Hepatocyte (in vitro differentiated cells): ENCODE data around the gene ACSS2. TPM values are rescaled to one million over a fixed set of nuclear protein-coding genes. Genes with fewer than 3 reads are reported as not detected.

ENCODE experiments used
- DNase-seq: peaks from one replicate; pipeline ENCODE4 v3.0.0-alpha.2; 2016; ENCODE audit warnings: low spot score
- H2AFZ ChIP-seq: fragments of 200-600 bp; sonication (generic); 2 replicates; pipeline ENCODE4 v1.6.0; 2016; ENCODE audit warnings: antibody characterized with exemption, mild to moderate bottlenecking
- H3K27ac ChIP-seq: fragments of 200-600 bp; sonication (generic); 2 replicates; pipeline ENCODE4 v1.5.1; 2016; ENCODE audit warnings: mild to moderate bottlenecking
- H3K27me3 ChIP-seq: fragments of 200-600 bp; sonication (generic); 2 replicates; pipeline ENCODE4 v1.6.1; 2016
- H3K36me3 ChIP-seq: fragments of 200-600 bp; sonication (generic); replicated peaks from 2 replicates; pipeline ENCODE4 v1.5.1; 2016; ENCODE audit warnings: low read depth; ENCODE audit not compliant: insufficient read depth
- H3K4me1 ChIP-seq: fragments of 200-600 bp; sonication (generic); 2 replicates; pipeline ENCODE4 v1.5.1; 2016; ENCODE audit warnings: mild to moderate bottlenecking, moderate library complexity; ENCODE audit not compliant: insufficient read depth
- H3K4me2 ChIP-seq: fragments of 200-600 bp; sonication (generic); 2 replicates; pipeline ENCODE4 v1.6.0; 2016
- H3K4me3 ChIP-seq: fragments of 200-600 bp; sonication (generic); 2 replicates; pipeline ENCODE4 v1.5.1; 2016; ENCODE audit warnings: mild to moderate bottlenecking
- H3K79me2 ChIP-seq: fragments of 200-600 bp; sonication (generic); 2 replicates; pipeline ENCODE4 v1.6.0; 2017; ENCODE audit warnings: mild to moderate bottlenecking
- H3K9me2 ChIP-seq: fragments of 200-600 bp; sonication (generic); replicated peaks from 2 replicates; pipeline ENCODE4 v1.6.0; 2017; ENCODE audit warnings: mild to moderate bottlenecking; ENCODE audit not compliant: insufficient read depth
- H3K9me3 ChIP-seq: fragments of 200-600 bp; sonication (generic); 2 replicates; pipeline ENCODE4 v1.5.1; 2016; ENCODE audit warnings: low read depth, mild to moderate bottlenecking
- H4K20me1 ChIP-seq: fragments of 200-600 bp; sonication (generic); 2 replicates; pipeline ENCODE4 v1.6.0; 2016; ENCODE audit warnings: mild to moderate bottlenecking; ENCODE audit not compliant: insufficient read depth, poor library complexity, severe bottlenecking
- EZH2 ChIP-seq: fragments of 200-600 bp; sonication (generic); IDR thresholded peaks from 2 replicates; pipeline ENCODE4 v1.6.1; 2016; ENCODE audit warnings: antibody characterized with exemption, mild to moderate bottlenecking, borderline replicate concordance
- EZH2phosphoT487 ChIP-seq: fragments of 200-600 bp; sonication (generic); IDR thresholded peaks from one replicate; pipeline ENCODE4 v1.6.1; 2018; ENCODE audit warnings: antibody characterized with exemption, mild to moderate bottlenecking, low read depth, moderate library complexity; ENCODE audit not compliant: unreplicated experiment, severe bottlenecking
- WGBS: methylation state at CpG from one replicate; pipeline ENCODE4 v1.1.6; 2016; ENCODE audit warnings: low lambda C conversion rate; ENCODE audit errors: missing lambda C conversion rate; 5-methylcytosine and 5-hydroxymethylcytosine counted together
- polyA plus RNA-seq: library from polyadenylated mRNA; unstranded; fragments of >200 nt; fragmentation: Nextera tagmentation; extraction: Ambion mirVana; gene quantifications from 2 replicates; pipeline ENCODE4 v1.2.1, GENCODE V29; 2016
- total RNA-seq: library from RNA; depleted of rRNA; stranded (reverse); fragments of >200 nt; gene quantifications from 2 replicates; pipeline ENCODE4 v1.2.3, GENCODE V29; 2014
- TF ChIP-seq, protein P1 (sequence below): fragments of 200-600 bp; sonication (generic); IDR thresholded peaks from 2 replicates; pipeline ENCODE4 v1.5.1; 2016; ENCODE audit warnings: antibody characterized with exemption, mild to moderate bottlenecking; ENCODE audit not compliant: poor library complexity

Gene ACSS2
- total and polyA plus RNA-seq, 2 experiments from 2014 or later, result 52.0 to 59.5 TPM

DNA sequence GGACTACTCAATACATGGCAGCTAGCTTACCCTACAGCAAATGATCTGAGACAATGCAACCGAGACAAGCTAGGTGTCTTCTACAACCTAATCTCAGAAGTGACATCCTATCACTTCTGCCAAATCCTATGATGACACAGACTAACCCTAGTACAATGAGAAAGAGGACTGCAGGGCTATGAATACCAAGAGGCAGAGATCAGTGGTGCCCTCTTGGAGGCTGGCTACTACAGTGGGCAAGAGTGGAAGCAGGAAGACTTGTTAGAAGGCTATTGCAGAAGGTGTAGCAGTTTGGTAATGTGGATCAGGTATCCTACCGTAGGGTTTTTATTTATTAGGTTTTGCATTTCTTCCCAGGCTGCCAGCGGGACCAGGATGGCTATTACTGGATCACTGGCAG, 48.9 kb downstream of the ACSS2 start:
- no peak for TF ChIP-seq EZH2
- TF ChIP-seq, protein P1, sequence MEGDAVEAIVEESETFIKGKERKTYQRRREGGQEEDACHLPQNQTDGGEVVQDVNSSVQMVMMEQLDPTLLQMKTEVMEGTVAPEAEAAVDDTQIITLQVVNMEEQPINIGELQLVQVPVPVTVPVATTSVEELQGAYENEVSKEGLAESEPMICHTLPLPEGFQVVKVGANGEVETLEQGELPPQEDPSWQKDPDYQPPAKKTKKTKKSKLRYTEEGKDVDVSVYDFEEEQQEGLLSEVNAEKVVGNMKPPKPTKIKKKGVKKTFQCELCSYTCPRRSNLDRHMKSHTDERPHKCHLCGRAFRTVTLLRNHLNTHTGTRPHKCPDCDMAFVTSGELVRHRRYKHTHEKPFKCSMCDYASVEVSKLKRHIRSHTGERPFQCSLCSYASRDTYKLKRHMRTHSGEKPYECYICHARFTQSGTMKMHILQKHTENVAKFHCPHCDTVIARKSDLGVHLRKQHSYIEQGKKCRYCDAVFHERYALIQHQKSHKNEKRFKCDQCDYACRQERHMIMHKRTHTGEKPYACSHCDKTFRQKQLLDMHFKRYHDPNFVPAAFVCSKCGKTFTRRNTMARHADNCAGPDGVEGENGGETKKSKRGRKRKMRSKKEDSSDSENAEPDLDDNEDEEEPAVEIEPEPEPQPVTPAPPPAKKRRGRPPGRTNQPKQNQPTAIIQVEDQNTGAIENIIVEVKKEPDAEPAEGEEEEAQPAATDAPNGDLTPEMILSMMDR, result no peak
- no peak for TF ChIP-seq EZH2phosphoT487
- H3K4me1 ChIP-seq, result no peaks in the 10 kb centered on the region
- H3K36me3 ChIP-seq, result no peaks in the 10 kb centered on the region
- WGBS, result 95% methylated on average over 3 of the region's 3 CpGs
- no peaks in the 10 kb centered on the region for H4K20me1 ChIP-seq
- DNase-seq, result no peak
- no peaks in the 10 kb centered on the region for H3K27me3 ChIP-seq
- no peak overlapping the region for H3K4me3 ChIP-seq
- no peaks in the 10 kb centered on the region for H3K9me3 ChIP-seq
- H2AFZ ChIP-seq, result no peak overlapping the region
- no peak overlapping the region for H3K27ac ChIP-seq
- H3K79me2 ChIP-seq, result no peaks in the 10 kb centered on the region
- no peaks in the 10 kb centered on the region for H3K9me2 ChIP-seq
- H3K4me2 ChIP-seq, result no peak overlapping the region

DNA sequence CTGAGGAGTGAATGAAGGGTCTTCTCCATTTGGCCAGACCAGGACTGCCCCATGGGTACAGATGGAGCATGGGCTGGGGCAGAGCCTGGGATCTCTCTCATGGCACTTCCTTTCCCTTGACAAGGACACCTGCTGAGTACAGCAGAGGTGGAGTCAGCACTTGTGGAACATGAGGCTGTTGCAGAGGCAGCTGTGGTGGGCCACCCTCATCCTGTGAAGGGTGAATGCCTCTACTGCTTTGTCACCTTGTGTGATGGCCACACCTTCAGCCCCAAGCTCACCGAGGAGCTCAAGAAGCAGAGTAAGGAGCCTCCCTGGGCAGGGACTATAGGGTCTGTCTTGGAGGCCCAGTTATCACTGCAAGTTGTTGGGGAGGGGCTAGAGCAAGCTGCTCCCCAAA, 49.6 kb downstream of the ACSS2 start:
- no peak for TF ChIP-seq EZH2
- no peak for TF ChIP-seq EZH2phosphoT487
- TF ChIP-seq, protein P1, result no peak
- Histone ChIP-seq H3K4me2 (no peak overlapping the region), H3K79me2 (no peaks in the 10 kb centered on the region), H3K27ac (no peak overlapping the region), H3K4me1 (no peaks in the 10 kb centered on the region), H3K36me3 (no peaks in the 10 kb centered on the region), H4K20me1 (no peaks in the 10 kb centered on the region), H3K9me2 (no peaks in the 10 kb centered on the region), H2AFZ (no peak overlapping the region), H3K4me3 (no peak overlapping the region), H3K9me3 (no peaks in the 10 kb centered on the region), H3K27me3 (no peaks in the 10 kb centered on the region)
- no peak for DNase-seq
- 88% methylated on average over 1 of the region's 1 CpG for WGBS

DNA sequence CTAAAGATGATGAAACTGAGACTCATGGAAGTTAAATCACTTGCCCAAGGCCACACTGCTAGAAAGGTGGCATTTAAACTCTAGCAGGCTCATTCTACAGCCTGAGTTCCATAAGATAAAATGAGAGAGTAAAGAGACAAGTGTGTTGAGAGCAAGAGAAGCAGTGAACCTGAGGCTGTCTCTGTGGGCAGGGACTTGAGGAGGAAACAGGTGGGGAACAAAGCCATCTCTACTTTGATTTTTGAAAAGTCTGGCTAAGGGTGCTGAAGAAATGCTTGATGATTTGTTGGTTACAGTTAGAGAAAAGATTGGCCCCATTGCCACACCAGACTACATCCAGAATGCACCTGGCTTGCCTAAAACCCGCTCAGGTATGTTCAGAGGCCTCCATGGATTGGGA, 50.2 kb downstream of the ACSS2 start:
- H2AFZ ChIP-seq, result no peak overlapping the region
- TF ChIP-seq EZH2, result no peak
- TF ChIP-seq EZH2phosphoT487, result no peak
- TF ChIP-seq, protein P1, result no peak
- DNase-seq, result no peak
- no peaks in the 10 kb centered on the region for H3K36me3 ChIP-seq
- H3K79me2 ChIP-seq, result no peaks in the 10 kb centered on the region
- no peaks in the 10 kb centered on the region for H3K4me1 ChIP-seq
- no peaks in the 10 kb centered on the region for H3K27me3 ChIP-seq
- H3K4me3 ChIP-seq, result no peak overlapping the region
- no peaks in the 10 kb centered on the region for H4K20me1 ChIP-seq
- no peak overlapping the region for H3K4me2 ChIP-seq
- no peaks in the 10 kb centered on the region for H3K9me2 ChIP-seq
- no peak overlapping the region for H3K27ac ChIP-seq
- no peaks in the 10 kb centered on the region for H3K9me3 ChIP-seq
- WGBS, result 100% methylated on average over 1 of the region's 1 CpG

DNA sequence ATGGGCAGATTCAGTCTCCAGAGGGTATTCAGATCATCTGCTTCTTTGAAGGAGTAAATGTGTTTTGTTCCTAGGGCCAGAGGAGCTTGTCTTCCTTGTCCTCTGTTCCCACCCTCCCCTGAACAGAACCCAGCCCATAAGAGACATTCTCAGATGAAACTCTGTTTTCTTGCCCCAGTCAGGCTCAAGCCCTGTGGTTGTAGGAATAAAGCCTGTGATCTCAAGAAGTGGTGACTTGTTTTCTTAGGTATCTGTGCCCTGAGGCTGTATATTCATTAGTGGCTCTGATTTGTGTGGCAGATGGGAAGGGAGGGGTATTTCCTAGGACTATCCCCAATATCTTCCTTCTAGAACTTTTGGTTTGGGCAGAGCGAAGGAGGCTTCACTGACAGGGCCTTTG, 51.3 kb downstream of the ACSS2 start:
- DNase-seq, result no peak
- no peak overlapping the region for H3K4me2 ChIP-seq
- no peaks in the 10 kb centered on the region for H4K20me1 ChIP-seq

More for the DNA sequence above, 51.3 kb downstream of the ACSS2 start:
- Histone ChIP-seq H2AFZ (no peak overlapping the region), H3K79me2 (no peaks in the 10 kb centered on the region), H3K27me3 (no peaks in the 10 kb centered on the region), H3K4me3 (no peak overlapping the region), H3K9me2 (no peaks in the 10 kb centered on the region), H3K27ac (no peak overlapping the region), H3K4me1 (no peaks in the 10 kb centered on the region), H3K36me3 (no peaks in the 10 kb centered on the region), H3K9me3 (no peaks in the 10 kb centered on the region)
- whole genome bisulfite sequencing, result 96% methylated on average over 1 of the region's 1 CpG
- no peak for TF ChIP-seq EZH2phosphoT487
- TF ChIP-seq, protein P1, result no peak
- TF ChIP-seq EZH2, result no peak
